GM12878 (cell line): ENCODE results near the gene GMDS. TPM values are rescaled to one million over a fixed set of nuclear protein-coding genes. Genes with fewer than 3 reads are reported as not detected.

Experiments used
- ATAC-seq: fragments of 200-7000 bp; cut with Tn5 transposase; 3 replicates; pipeline ENCODE4 v1.9.1; 2020; ENCODE audit warnings: mild to moderate bottlenecking, moderate library complexity
- BruUV-seq: library from RNA; stranded (reverse); fragments of 400-500 nt; replicated peaks from 2 replicates; lab custom pipeline; 2021; lab: Mats Ljungman, UMichigan
- CTCF ChIA-PET: fragments of 300-600 bp; sonication (Branson Sonifier 250); formaldehyde crosslinking; extraction: SDS; loops from one replicate; lab custom pipeline; 2021; ENCODE audit warnings: inconsistent platforms; lab: Yijun Ruan, JAX
- POLR2A ChIA-PET: fragments of 350-600 bp; formaldehyde crosslinking; extraction: SDS; loops from one replicate; lab custom pipeline; 2021; ENCODE audit warnings: inconsistent platforms; lab: Charles Lee
- RAD21 ChIA-PET: fragments of 300-600 bp; sonication (Branson Sonifier 250); formaldehyde crosslinking; loops from one replicate; lab custom pipeline; 2023; ENCODE audit warnings: antibody characterized with exemption; ENCODE audit not compliant: unreplicated experiment; lab: Charles Lee
- SMC1A ChIA-PET: fragments of 300-600 bp; sonication (Branson Sonifier 250); formaldehyde crosslinking; loops from one replicate; lab custom pipeline; 2023; ENCODE audit not compliant: unreplicated experiment, uncharacterized antibody; lab: Charles Lee
- DNase-seq: peaks from one replicate; pipeline ENCODE4 v3.0.0-alpha.2; 2011; ENCODE audit warnings: low read depth, low spot score
- FAIRE-seq: peaks from 3 replicates; lab custom pipeline; 2011; peaks lifted over from hg19 to GRCh38; lab: Jason Lieb, UNC
- H2AFZ ChIP-seq: 2 replicates; pipeline ENCODE4 v1.6.0; 2011; ENCODE audit warnings: low read depth, low read length, control low read depth; ENCODE audit not compliant: control insufficient read depth
- H3K27ac ChIP-seq: 2 replicates; pipeline ENCODE4 v1.5.1; 2011; ENCODE audit warnings: control low read depth; ENCODE audit not compliant: control insufficient read depth, insufficient read depth
- H3K27me3 ChIP-seq, 2 experiments: replicated peaks in 1 of 2; 2 replicates each; pipeline versions ENCODE4 v1.6.0 to v1.6.1; 2011; ENCODE audit warnings: low read length in 1 of 2; ENCODE audit not compliant: control insufficient read depth in 2 of 2, insufficient read depth in 2 of 2
- H3K36me3 ChIP-seq, 2 experiments: 2 replicates each; pipeline ENCODE4 v1.5.1; 2011; ENCODE audit warnings: low read length in 1 of 2; ENCODE audit not compliant: control insufficient read depth in 2 of 2, insufficient read depth in 2 of 2
- H3K4me1 ChIP-seq: 2 replicates; pipeline ENCODE4 v1.6.1; 2011; ENCODE audit warnings: mild to moderate bottlenecking, low read length, moderate library complexity, mixed read lengths; ENCODE audit not compliant: control insufficient read depth, insufficient read depth
- H3K4me2 ChIP-seq: 2 replicates; pipeline ENCODE4 v1.6.0; 2011; ENCODE audit warnings: control low read depth; ENCODE audit not compliant: control insufficient read depth, insufficient read depth
- H3K4me3 ChIP-seq: fragments of 200-600 bp; sonication (generic); 2 replicates; pipeline ENCODE4 v1.5.1; 2016
- H3K79me2 ChIP-seq: 2 replicates; pipeline ENCODE4 v1.6.0; 2011; ENCODE audit warnings: low read length; ENCODE audit not compliant: control insufficient read depth, insufficient read depth
- H3K9ac ChIP-seq: 2 replicates; pipeline ENCODE4 v1.8.0; 2011; ENCODE audit warnings: low read length, control low read depth, mixed read lengths; ENCODE audit not compliant: control insufficient read depth, insufficient read depth
- H3K9me3 ChIP-seq: replicated peaks from 3 replicates; pipeline ENCODE4 v1.5.1; 2011; ENCODE audit warnings: mild to moderate bottlenecking, low read length; ENCODE audit not compliant: control insufficient read depth, insufficient read depth
- H4K20me1 ChIP-seq: 2 replicates; pipeline ENCODE4 v1.6.0; 2011; ENCODE audit not compliant: control insufficient read depth, insufficient read depth
- BHLHE40 ChIP-seq, 2 experiments: fragments of 450-650 bp in 1 of 2; IDR thresholded peaks; 2 replicates each; pipeline ENCODE4 v1.6.1; 2011 to 2017; ENCODE audit warnings: low read depth in 2 of 2, borderline replicate concordance in 1 of 2, improper control_type of control experiment in 1 of 2, low read length in 1 of 2, mild to moderate bottlenecking in 1 of 2
- CBFB ChIP-seq: IDR thresholded peaks from 2 replicates; pipeline ENCODE4 v1.6.1; 2016; ENCODE audit warnings: antibody characterized with exemption, low read depth
- CBX5 ChIP-seq: sonication (generic); IDR thresholded peaks from 2 replicates; pipeline ENCODE4 v1.6.1; 2016; ENCODE audit warnings: low read depth, moderate library complexity, mild to moderate bottlenecking, inconsistent platforms
- GABPA ChIP-seq: IDR thresholded peaks from 2 replicates; pipeline ENCODE4 v1.6.1; 2014; ENCODE audit warnings: antibody characterized with exemption, low read depth, mild to moderate bottlenecking, inconsistent platforms
- IRF4 ChIP-seq: IDR thresholded peaks from 2 replicates; pipeline ENCODE4 v1.6.1; 2011; ENCODE audit warnings: low read depth, low read length
- NFYB ChIP-seq: IDR thresholded peaks from 2 replicates; pipeline ENCODE4 v1.6.1; 2011; ENCODE audit warnings: low read depth, mild to moderate bottlenecking, low read length, improper control_type of control experiment, moderate library complexity; ENCODE audit not compliant: insufficient read depth
- PAX8 ChIP-seq: fragments of 450-650 bp; IDR thresholded peaks from 2 replicates; pipeline ENCODE4 v1.6.1; 2017; ENCODE audit warnings: mild to moderate bottlenecking, moderate library complexity
- RAD21 ChIP-seq: IDR thresholded peaks from 2 replicates; pipeline ENCODE4 v1.6.1; 2011; ENCODE audit warnings: mild to moderate bottlenecking, low read depth, low read length, moderate library complexity; ENCODE audit not compliant: insufficient read depth
- RAD51 ChIP-seq: fragments of 450-650 bp; IDR thresholded peaks from 2 replicates; pipeline ENCODE4 v1.6.1; 2016; ENCODE audit warnings: moderate library complexity, mild to moderate bottlenecking, inconsistent platforms
- SREBF1 ChIP-seq: IDR thresholded peaks from 2 replicates; pipeline ENCODE4 v1.6.1; 2012; ENCODE audit warnings: mild to moderate bottlenecking, low read length
- YBX1 ChIP-seq: fragments of 450-650 bp; IDR thresholded peaks from 2 replicates; pipeline ENCODE4 v1.6.1; 2016; ENCODE audit warnings: antibody characterized with exemption
- ZNF274 ChIP-seq: IDR thresholded peaks from one replicate; pipeline ENCODE4 v1.8.0; 2011; ENCODE audit not compliant: insufficient read length, insufficient read depth
- WGBS: methylation state at CpG from one replicate; pipeline ENCODE4 v1.1.6; 2016; ENCODE audit warnings: low lambda C conversion rate; ENCODE audit not compliant: insufficient replicate concordance, insufficient coverage; ENCODE audit errors: missing lambda C conversion rate; 5-methylcytosine and 5-hydroxymethylcytosine counted together
- in situ Hi-C: fragments of 300-500 bp; cut with MboI; formaldehyde crosslinking; loops from 9 replicates; pipeline ENCODE4 v1.14.3; 2018; ENCODE audit warnings: mixed read lengths
- intact Hi-C: fragments of 100-400 bp; cut with micrococcal nuclease; formaldehyde crosslinking; loops from one replicate; pipeline ENCODE4 v1.14.2; 2022; ENCODE audit not compliant: unreplicated experiment
- polyA plus RNA-seq, 11 experiments: library from polyadenylated mRNA; depleted of rRNA in 4 of 11; unstranded in 6 of 11; stranded (reverse) in 5 of 11; fragments of >200 nt; fragmentation: Nextera tagmentation in 4 of 11; fragmentation: Illumina TruSeq in 1 of 11; extraction: Ambion mirVana in 4 of 11; extraction: Trizol in 1 of 11; gene quantifications; 1 replicate in 1 of 11; 2 replicates in 10 of 11; pipeline versions ENCODE4 v1.2.1 to v1.2.3, GENCODE V29; 2011 to 2016; ENCODE audit warnings: inconsistent platforms in 2 of 11, missing spikeins in 2 of 11, low read depth in 1 of 11
- total RNA-seq, 4 experiments: library from RNA; depleted of rRNA in 3 of 4; stranded (reverse); fragments of >200 nt in 3 of 4; fragmentation: Illumina TruSeq in 1 of 4; extraction: Trizol in 1 of 4; gene quantifications; 2 replicates each; pipeline versions ENCODE4 v1.2.1 to v1.2.3, GENCODE V29; 2013 to 2021
- TF ChIP-seq, protein P1 (sequence below): IDR thresholded peaks from 2 replicates; pipeline ENCODE4 v1.6.1; 2012; ENCODE audit warnings: low read length, inconsistent platforms
- TF ChIP-seq, protein P2 (sequence below): IDR thresholded peaks from 2 replicates; pipeline ENCODE4 v1.6.1; 2012; ENCODE audit warnings: improper control_type of control experiment, low read depth, low read length; ENCODE audit not compliant: insufficient replicate concordance

The GMDS gene
- total and polyA plus RNA-seq, 10 of the 15 experiments (the other 5 are each of a cell fraction or from before 2014, with no cell fraction given) = 0.61 to 53.8 (median 29.3) TPM

DNA sequence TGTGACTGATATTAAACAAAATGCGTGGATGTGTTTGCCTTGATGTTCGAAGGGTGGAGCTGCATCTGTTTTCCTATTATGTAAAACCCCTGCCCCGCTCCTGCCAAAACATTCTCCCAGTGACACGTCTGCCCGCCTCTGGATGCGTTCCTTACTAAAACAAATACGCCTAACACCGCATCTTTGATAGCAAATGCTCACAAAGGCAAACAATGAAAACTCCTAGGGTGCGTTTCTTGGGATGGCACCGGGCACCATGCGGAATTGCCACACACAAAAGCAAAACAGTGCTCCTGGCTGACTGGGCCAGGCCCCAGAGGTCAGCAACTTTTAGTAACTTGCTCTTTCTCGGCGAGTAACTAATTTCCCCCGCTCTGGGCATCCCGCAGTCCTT lies 644.6 kb downstream of the GMDS start:
- H3K27me3 ChIP-seq = peaks cover 10 to 21% of the 10 kb centered on the region in 2 experiments
- 78% methylated on average over 15 of the region's 15 CpGs for WGBS
- TF ChIP-seq SREBF1 (no peak), BHLHE40 (IDR thresholded peaks at IDR 0.05; ENCODE audit: borderline replicate concordance in 1 of 2, low read depth in 2 of 2, low read length in 1 of 2) (no peak), CBFB (no peak), RAD21 (no peak), NFYB (no peak), ZNF274 (no peak), PAX8 (no peak), GABPA (no peak), CBX5 (no peak), RAD51 (no peak), YBX1 (no peak), IRF4 (no peak)
- TF ChIP-seq, protein P1, sequence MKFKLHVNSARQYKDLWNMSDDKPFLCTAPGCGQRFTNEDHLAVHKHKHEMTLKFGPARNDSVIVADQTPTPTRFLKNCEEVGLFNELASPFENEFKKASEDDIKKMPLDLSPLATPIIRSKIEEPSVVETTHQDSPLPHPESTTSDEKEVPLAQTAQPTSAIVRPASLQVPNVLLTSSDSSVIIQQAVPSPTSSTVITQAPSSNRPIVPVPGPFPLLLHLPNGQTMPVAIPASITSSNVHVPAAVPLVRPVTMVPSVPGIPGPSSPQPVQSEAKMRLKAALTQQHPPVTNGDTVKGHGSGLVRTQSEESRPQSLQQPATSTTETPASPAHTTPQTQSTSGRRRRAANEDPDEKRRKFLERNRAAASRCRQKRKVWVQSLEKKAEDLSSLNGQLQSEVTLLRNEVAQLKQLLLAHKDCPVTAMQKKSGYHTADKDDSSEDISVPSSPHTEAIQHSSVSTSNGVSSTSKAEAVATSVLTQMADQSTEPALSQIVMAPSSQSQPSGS = no peak
- TF ChIP-seq, protein P2, sequence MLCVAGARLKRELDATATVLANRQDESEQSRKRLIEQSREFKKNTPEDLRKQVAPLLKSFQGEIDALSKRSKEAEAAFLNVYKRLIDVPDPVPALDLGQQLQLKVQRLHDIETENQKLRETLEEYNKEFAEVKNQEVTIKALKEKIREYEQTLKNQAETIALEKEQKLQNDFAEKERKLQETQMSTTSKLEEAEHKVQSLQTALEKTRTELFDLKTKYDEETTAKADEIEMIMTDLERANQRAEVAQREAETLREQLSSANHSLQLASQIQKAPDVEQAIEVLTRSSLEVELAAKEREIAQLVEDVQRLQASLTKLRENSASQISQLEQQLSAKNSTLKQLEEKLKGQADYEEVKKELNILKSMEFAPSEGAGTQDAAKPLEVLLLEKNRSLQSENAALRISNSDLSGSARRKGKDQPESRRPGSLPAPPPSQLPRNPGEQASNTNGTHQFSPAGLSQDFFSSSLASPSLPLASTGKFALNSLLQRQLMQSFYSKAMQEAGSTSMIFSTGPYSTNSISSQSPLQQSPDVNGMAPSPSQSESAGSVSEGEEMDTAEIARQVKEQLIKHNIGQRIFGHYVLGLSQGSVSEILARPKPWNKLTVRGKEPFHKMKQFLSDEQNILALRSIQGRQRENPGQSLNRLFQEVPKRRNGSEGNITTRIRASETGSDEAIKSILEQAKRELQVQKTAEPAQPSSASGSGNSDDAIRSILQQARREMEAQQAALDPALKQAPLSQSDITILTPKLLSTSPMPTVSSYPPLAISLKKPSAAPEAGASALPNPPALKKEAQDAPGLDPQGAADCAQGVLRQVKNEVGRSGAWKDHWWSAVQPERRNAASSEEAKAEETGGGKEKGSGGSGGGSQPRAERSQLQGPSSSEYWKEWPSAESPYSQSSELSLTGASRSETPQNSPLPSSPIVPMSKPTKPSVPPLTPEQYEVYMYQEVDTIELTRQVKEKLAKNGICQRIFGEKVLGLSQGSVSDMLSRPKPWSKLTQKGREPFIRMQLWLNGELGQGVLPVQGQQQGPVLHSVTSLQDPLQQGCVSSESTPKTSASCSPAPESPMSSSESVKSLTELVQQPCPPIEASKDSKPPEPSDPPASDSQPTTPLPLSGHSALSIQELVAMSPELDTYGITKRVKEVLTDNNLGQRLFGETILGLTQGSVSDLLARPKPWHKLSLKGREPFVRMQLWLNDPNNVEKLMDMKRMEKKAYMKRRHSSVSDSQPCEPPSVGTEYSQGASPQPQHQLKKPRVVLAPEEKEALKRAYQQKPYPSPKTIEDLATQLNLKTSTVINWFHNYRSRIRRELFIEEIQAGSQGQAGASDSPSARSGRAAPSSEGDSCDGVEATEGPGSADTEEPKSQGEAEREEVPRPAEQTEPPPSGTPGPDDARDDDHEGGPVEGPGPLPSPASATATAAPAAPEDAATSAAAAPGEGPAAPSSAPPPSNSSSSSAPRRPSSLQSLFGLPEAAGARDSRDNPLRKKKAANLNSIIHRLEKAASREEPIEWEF = no peak
- no peaks in the 10 kb centered on the region for H3K79me2 ChIP-seq
- in situ Hi-C loops (loop anchor here (5.0 kb wide), 1 partner anchor 507 kb away; no protein-coding TSS in a partner anchor), intact Hi-C loops (loop anchor here (10.0 kb wide), 1 partner anchor 174 kb away; no protein-coding TSS in a partner anchor)
- no peaks in the 10 kb centered on the region for H3K36me3 ChIP-seq
- FAIRE-seq (no peak), DNase-seq (no peak), ATAC-seq (no peak)
- no peaks in the 10 kb centered on the region; the same call in 1 of the 2 replicates for H3K4me1 ChIP-seq
- SMC1A ChIA-PET = interaction anchor here (0.6 to 1.0 kb wide), 2 partner anchors 337 to 612 kb away, joined by 3 read pairs; no protein-coding TSS in a partner anchor
- H3K27ac ChIP-seq = no peak overlapping the region
- H3K4me3 ChIP-seq = no peak overlapping the region
- no peak overlapping the region for H3K4me2 ChIP-seq
- CTCF ChIA-PET = interaction anchor here (1.2 kb wide), 2 partner anchors 753 to 1034 kb away, joined by 3 to 6 read pairs; no protein-coding TSS in a partner anchor
- POLR2A ChIA-PET = no interaction called here
- 0 out of 2 replicates have a peak, but pooled peaks cover under 1% of the 10 kb centered on the region for H4K20me1 ChIP-seq
- H3K9ac ChIP-seq = no peak overlapping the region
- BruUV-seq = no TSS peak
- H2AFZ ChIP-seq = no peak overlapping the region
- RAD21 ChIA-PET = interaction anchor here (1.1 to 1.2 kb wide), 2 partner anchors 503 to 591 kb away, joined by 3 to 4 read pairs; no protein-coding TSS in a partner anchor
- H3K9me3 ChIP-seq = no peaks in the 10 kb centered on the region
